Osteoblast (primary cell): ENCODE results near the gene GPRC5D. TPM values are rescaled to one million over a fixed set of nuclear protein-coding genes. Genes with fewer than 3 reads are reported as not detected.

Experiments
- DNase-seq: peaks from one replicate; pipeline ENCODE4 v3.0.0; 2011; ENCODE audit warnings: low spot score, mixed read lengths; ENCODE audit not compliant: insufficient read length; ENCODE audit errors: missing footprints
- H2AFZ ChIP-seq: 2 replicates; pipeline ENCODE4 v1.6.0; 2011; ENCODE audit warnings: mild to moderate bottlenecking, low read length
- H3K27ac ChIP-seq: 2 replicates; pipeline ENCODE4 v1.5.1; 2011; ENCODE audit warnings: mild to moderate bottlenecking, low read depth, low read length, moderate library complexity
- H3K27me3 ChIP-seq: 2 replicates; pipeline ENCODE4 v1.6.0; 2012; ENCODE audit warnings: mild to moderate bottlenecking, control low read depth, inconsistent platforms, low read length, moderate library complexity; ENCODE audit not compliant: insufficient read depth
- H3K36me3 ChIP-seq: 2 replicates; pipeline ENCODE4 v1.5.1; 2011; ENCODE audit warnings: mild to moderate bottlenecking, low read length, control low read depth, moderate library complexity; ENCODE audit not compliant: insufficient read depth
- H3K4me1 ChIP-seq: 2 replicates; pipeline ENCODE4 v1.5.1; 2011; ENCODE audit warnings: mild to moderate bottlenecking, low read length, control low read depth, moderate library complexity; ENCODE audit not compliant: insufficient read depth
- H3K4me2 ChIP-seq: 2 replicates; pipeline ENCODE4 v1.6.0; 2011; ENCODE audit warnings: mild to moderate bottlenecking, low read length; ENCODE audit not compliant: insufficient read depth
- H3K4me3 ChIP-seq: fragments of 200-600 bp; sonication (generic); 3 replicates; pipeline ENCODE4 v1.5.1; 2012; ENCODE audit warnings: mild to moderate bottlenecking, low read length, inconsistent platforms; ENCODE audit not compliant: insufficient read depth
- H3K79me2 ChIP-seq: 2 replicates; pipeline ENCODE4 v1.6.0; 2012; ENCODE audit warnings: mild to moderate bottlenecking, low read length, control low read depth, inconsistent platforms; ENCODE audit not compliant: insufficient read depth
- H3K9me3 ChIP-seq: 2 replicates; pipeline ENCODE4 v1.5.1; 2011; ENCODE audit warnings: low read depth, low read length, control low read depth
- H4K20me1 ChIP-seq: 2 replicates; pipeline ENCODE4 v1.6.0; 2012; ENCODE audit warnings: mild to moderate bottlenecking, low read length, control low read depth; ENCODE audit not compliant: insufficient read depth
- CTCF ChIP-seq: IDR thresholded peaks from 2 replicates; pipeline ENCODE4 v1.5.1; 2011; ENCODE audit warnings: mild to moderate bottlenecking, low read depth, low read length, moderate library complexity; ENCODE audit errors: extremely low read depth
- total RNA-seq: library from RNA; depleted of rRNA; stranded (reverse); fragments of >200 nt; gene quantifications from 2 replicates; pipeline ENCODE4 v1.2.3, GENCODE V29; 2012

GPRC5D gene
- total RNA-seq, 1 donor, result not detected

GRCh38 chr12:12926571-12927071 lies 25.3 kb downstream of the GPRC5D start:
- Histone ChIP-seq H3K4me3 (peak overlapping the region; percentile 4), H3K27me3 (no peaks in the 10 kb centered on the region), H3K27ac (peak overlapping the region; percentile 65), H3K4me2 (peak overlapping the region; percentile 53), H4K20me1 (no peaks in the 10 kb centered on the region), H3K79me2 (no peaks in the 10 kb centered on the region), H2AFZ (peak overlapping the region; percentile 68), H3K4me1 (peaks cover 29% of the 10 kb centered on the region), H3K9me3 (no peaks in the 10 kb centered on the region), H3K36me3 (no peaks in the 10 kb centered on the region)
- no peak for TF ChIP-seq CTCF
- DNase-seq, result peak; percentile 86

GRCh38 chr12:12925388-12925787 lies 26.6 kb downstream of the GPRC5D start:
- H3K4me2 ChIP-seq, result peak overlapping the region; percentile 53
- no peaks in the 10 kb centered on the region for H3K27me3 ChIP-seq

GRCh38 chr12:12924169-12924568 lies 27.8 kb downstream of the GPRC5D start:
- H3K9me3 ChIP-seq, result no peaks in the 10 kb centered on the region
- peaks cover 40% of the 10 kb centered on the region for H3K4me1 ChIP-seq
- no peak overlapping the region for H3K27ac ChIP-seq
- no peak for DNase-seq
- no peak overlapping the region for H3K4me2 ChIP-seq
- no peak overlapping the region for H3K4me3 ChIP-seq
- H4K20me1 ChIP-seq, result no peaks in the 10 kb centered on the region
- H3K79me2 ChIP-seq, result no peaks in the 10 kb centered on the region
- no peaks in the 10 kb centered on the region for H3K27me3 ChIP-seq
- no peak for TF ChIP-seq CTCF
- no peak overlapping the region for H2AFZ ChIP-seq
- H3K36me3 ChIP-seq, result no peaks in the 10 kb centered on the region

More at GRCh38 chr12:12925388-12925787, 26.6 kb downstream of the GPRC5D start:
- Histone ChIP-seq H2AFZ (no peak overlapping the region), H3K27ac (peak overlapping the region; percentile 65), H3K4me1 (peaks cover 35% of the 10 kb centered on the region), H3K79me2 (no peaks in the 10 kb centered on the region), H3K9me3 (no peaks in the 10 kb centered on the region), H3K36me3 (no peaks in the 10 kb centered on the region), H3K4me3 (no peak overlapping the region), H4K20me1 (no peaks in the 10 kb centered on the region)
- TF ChIP-seq CTCF, result no peak
- DNase-seq, result no peak

GRCh38 chr12:12922978-12923377 lies 29.0 kb downstream of the GPRC5D start:
- Histone ChIP-seq H3K36me3 (no peaks in the 10 kb centered on the region), H3K4me2 (no peak overlapping the region), H2AFZ (no peak overlapping the region), H3K9me3 (no peaks in the 10 kb centered on the region), H3K27ac (no peak overlapping the region), H3K4me1 (peaks cover 40% of the 10 kb centered on the region), H4K20me1 (no peaks in the 10 kb centered on the region), H3K27me3 (no peaks in the 10 kb centered on the region), H3K79me2 (no peaks in the 10 kb centered on the region), H3K4me3 (no peak overlapping the region)
- no peak for TF ChIP-seq CTCF
- no peak for DNase-seq
